Right lobe of liver (tissue), 4 donors: ENCODE measurements around the gene EID3.

ENCODE experiments used
- POLR2A ChIP-seq: fragments of 450-650 bp; IDR thresholded peaks from one replicate; pipeline ENCODE4 v1.6.1; 2017; ENCODE audit warnings: antibody characterized with exemption, mild to moderate bottlenecking
- TF ChIP-seq, protein P1 (sequence below), 4 donors: fragments of 200-600 bp in 3 of 4; fragments of 450-650 bp in 1 of 4; IDR thresholded peaks; one replicate each; pipeline versions ENCODE4 v1.5.1 to v1.8.0; 2016 to 2022; ENCODE audit warnings: antibody characterized with exemption in 4 of 4, mild to moderate bottlenecking in 2 of 4
- donor health status: DM: no; HTN: no; CAD: no.
- donor health status: DM: no; HTN: no; CAD: no.
- donor health status: DM: no; HTN: yes; CAD: no.

DNA sequence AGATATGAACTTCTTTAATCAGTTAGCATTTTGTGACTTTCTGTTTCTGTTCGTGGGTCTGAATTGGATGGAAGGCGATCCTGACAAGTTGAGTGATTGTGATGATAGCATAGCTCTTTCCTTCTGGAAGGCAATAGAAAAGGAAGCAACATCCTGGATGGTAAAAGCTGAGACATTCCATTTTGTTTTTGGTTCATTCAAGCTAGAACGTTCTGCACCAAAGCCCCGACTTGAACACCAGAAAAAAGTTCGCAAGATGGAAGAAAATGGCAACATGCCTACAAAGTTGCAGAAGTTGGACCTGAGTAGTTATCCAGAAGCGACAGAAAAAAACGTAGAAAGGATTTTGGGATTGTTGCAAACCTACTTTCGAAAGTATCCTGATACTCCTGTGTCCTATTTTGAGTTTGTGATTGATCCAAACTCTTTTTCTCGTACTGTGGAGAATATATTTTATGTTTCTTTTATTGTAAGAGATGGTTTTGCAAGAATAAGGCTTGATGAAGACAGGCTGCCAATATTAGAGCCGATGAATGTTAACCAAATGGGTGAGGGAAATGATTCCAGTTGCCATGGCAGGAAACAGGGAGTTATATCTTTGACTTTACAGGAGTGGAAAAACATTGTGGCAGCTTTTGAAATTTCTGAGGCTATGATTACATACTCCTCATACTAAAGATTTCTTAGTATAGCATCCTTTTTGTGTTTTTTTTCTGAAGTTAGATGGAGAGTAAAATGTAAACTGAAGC is 896 bp downstream of the EID3 start:
- TF ChIP-seq, protein P1, sequence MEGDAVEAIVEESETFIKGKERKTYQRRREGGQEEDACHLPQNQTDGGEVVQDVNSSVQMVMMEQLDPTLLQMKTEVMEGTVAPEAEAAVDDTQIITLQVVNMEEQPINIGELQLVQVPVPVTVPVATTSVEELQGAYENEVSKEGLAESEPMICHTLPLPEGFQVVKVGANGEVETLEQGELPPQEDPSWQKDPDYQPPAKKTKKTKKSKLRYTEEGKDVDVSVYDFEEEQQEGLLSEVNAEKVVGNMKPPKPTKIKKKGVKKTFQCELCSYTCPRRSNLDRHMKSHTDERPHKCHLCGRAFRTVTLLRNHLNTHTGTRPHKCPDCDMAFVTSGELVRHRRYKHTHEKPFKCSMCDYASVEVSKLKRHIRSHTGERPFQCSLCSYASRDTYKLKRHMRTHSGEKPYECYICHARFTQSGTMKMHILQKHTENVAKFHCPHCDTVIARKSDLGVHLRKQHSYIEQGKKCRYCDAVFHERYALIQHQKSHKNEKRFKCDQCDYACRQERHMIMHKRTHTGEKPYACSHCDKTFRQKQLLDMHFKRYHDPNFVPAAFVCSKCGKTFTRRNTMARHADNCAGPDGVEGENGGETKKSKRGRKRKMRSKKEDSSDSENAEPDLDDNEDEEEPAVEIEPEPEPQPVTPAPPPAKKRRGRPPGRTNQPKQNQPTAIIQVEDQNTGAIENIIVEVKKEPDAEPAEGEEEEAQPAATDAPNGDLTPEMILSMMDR (IDR thresholded peaks at IDR 0.05) = no peak
- no peak for TF ChIP-seq POLR2A
